ENCODE measurements around the gene TBXAS1.

The TBXAS1 gene

GRCh38 chr7:139984642-139985539, 155.8 kb downstream of the TBXAS1 start:
- DNase-seq: no peak

- DNase-seq: no peak
Observed at GRCh38 chr7:139985811-139986210, 156.7 kb downstream of the TBXAS1 start.

- no peak for DNase-seq
Observed at GRCh38 chr7:139987691-139988516, 158.8 kb downstream of the TBXAS1 start.

- DNase-seq: no peak
Observed at GRCh38 chr7:139989366-139990141, 160.5 kb downstream of the TBXAS1 start.

GRCh38 chr7:139990142-139990535, 161.1 kb downstream of the TBXAS1 start:
- DNase-seq: no peak

GRCh38 chr7:139990571-139991268, 161.7 kb downstream of the TBXAS1 start:
- no peak for DNase-seq

- DNase-seq: no peak
Observed at GRCh38 chr7:139991269-139991666, 162.2 kb downstream of the TBXAS1 start.

GRCh38 chr7:139991911-139992310, 162.8 kb downstream of the TBXAS1 start:
- DNase-seq: no peak

GRCh38 chr7:139992353-139993044, 163.4 kb downstream of the TBXAS1 start:
- DNase-seq: no peak

- DNase-seq: no peak
Observed at GRCh38 chr7:139993169-139993568, 164.1 kb downstream of the TBXAS1 start.

GRCh38 chr7:139993592-139993991, 164.5 kb downstream of the TBXAS1 start:
- DNase-seq: no peak

- DNase-seq: no peak
Observed at GRCh38 chr7:139994356-139994755, 165.3 kb downstream of the TBXAS1 start.

GRCh38 chr7:139995017-139995915, 166.2 kb downstream of the TBXAS1 start:
- DNase-seq: no peak

GRCh38 chr7:139998572-139998971, 169.5 kb downstream of the TBXAS1 start:
- DNase-seq: no peak

- no peak for DNase-seq
Observed at GRCh38 chr7:139999516-139999915, 170.5 kb downstream of the TBXAS1 start.

GRCh38 chr7:140000666-140001268, 171.7 kb downstream of the TBXAS1 start:
- DNase-seq: no peak

- DNase-seq: peak; percentile 77
Observed at GRCh38 chr7:140003913-140004382, 174.9 kb downstream of the TBXAS1 start.

- DNase-seq: no peak
Observed at GRCh38 chr7:140004672-140005071, 175.6 kb downstream of the TBXAS1 start.

- no peak for DNase-seq
Observed at GRCh38 chr7:140005341-140005740, 176.3 kb downstream of the TBXAS1 start.

Data from OCI-M1 (cell line).